CD4-positive, alpha-beta T cell treated with Interleukin-10 for 1 hour (primary cell): Measurements from ENCODE around the gene MGMT.

Experiments used
- DNase-seq: peaks from one replicate; pipeline ENCODE4 v3.0.0-alpha.2; 2020

MGMT gene

DNA sequence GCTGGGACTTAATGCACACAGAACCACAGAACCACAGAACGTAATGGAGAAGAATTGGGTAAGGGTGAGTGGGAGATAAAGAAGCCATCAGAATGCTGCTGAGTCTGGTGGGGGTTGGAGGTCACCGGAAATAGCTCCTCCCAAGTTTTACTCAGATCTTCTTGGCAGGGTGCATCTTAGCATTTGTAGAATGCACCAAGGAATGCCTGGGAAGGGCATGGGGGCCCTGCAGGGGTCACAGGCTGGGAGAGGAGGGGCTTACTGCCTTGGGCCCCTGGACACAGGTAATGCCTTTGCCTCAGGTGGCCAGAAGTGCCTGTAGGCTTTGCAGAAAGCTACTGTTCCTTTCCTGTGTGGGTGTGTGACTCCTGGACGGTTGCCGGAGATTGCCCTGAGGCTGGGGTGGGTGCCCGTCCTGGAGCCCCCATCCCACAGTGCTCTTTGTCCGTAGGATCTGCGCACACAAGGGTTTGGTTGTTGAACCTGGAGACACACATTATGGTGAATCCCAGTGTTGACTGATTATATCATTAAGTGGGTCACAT lies 55.1 kb downstream of the MGMT start:
- DNase-seq = no peak

DNA sequence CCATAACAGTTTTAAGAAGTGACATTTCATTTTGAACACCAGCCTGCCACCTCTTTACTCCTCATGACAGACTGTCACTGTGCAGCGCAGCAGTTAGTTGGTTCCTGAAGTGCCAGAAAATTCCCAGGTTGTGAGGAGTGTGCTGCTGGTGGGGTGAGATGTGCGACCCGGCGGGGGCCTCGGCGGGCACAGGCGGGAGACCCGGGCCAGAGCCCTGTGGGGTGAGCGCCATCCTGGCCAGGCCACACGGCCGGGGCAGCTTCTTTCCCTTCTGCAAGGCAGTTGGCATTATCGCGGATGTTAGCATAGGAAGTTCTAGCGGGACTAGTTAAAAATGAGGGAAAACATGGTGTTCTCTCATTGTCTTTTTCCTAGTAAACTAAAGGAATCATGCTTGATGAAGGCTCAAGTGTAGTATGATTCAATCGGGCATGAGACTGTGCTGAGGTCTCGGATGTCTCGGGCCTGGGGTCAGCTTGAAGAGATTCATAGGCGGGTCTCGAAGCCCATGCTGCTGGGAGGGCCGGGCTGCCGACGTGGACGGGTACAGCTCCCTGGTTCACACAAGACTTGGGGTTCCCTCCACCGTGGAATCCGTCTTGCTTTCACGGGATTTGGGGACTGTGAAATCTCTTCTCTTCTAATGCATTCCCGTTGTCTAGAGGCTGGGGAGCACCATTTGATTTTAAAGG lies 56.1 kb downstream of the MGMT start:
- DNase-seq = no peak

DNA sequence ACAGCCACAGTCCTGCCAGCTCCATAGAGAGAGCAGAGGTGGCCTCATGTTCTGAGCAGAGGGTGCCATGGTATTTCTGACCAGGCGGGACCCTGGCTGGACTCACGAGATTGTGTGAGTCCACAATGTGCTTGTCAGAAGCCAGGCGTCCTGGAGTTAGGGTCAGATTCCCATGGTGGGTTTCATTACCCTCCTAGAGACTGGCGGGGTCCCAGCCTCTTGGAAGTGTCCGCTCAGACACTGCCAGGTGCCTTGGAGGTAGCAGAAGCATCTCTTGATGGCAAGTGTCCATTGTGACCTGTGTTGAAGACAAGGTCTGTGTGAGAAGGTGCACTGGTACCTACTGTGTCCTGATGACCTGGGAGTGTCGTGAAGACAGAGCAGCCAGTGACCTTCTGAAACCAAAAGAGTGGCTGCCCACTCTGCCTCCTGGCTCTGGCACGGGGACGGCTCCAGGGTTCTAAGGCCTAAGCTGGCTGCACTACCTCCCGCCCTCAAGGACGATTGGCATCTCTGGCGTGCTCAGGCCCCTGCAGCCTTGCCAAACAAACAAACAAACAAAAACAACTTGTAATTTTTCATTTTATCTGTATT lies 56.8 kb downstream of the MGMT start:
- DNase-seq = no peak

DNA sequence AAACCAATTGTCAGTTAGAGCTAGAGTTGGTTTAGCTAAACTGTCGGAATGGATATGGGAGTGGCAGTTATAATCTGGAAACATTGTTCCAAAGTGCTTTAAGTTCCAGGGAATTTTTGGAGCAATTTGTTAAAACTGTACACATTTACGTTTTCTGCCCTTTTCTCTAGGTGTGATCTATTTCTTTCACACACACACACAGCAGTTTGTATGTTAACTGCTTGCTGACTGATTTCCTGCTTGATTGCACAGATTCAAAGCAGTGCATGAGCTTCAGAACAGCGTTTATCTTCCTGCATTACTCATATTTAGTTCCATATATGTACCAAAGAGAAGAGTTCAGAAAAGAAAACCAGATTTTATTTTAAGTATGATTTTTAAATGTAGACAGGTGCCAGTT lies 57.9 kb downstream of the MGMT start:
- no peak for DNase-seq

DNA sequence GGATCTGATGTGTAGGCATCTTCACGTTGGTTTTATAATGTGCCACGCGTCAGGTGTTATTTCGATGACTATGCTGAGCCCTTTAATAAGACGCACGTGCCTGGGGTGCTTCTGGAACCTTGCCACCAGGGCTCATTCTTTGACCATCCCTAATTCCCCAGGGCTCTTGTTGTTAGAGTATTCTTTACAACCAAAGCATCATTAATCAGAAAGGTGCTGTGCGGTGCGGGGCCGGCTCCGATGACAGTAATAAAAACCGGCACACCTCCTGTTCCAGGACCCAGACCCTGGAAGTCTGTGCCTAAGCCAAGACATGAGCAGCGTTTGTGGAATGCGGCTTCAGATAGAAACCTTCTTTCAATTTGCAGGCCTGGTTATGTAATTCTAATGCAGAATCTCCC lies 58.4 kb downstream of the MGMT start:
- DNase-seq = no peak

DNA sequence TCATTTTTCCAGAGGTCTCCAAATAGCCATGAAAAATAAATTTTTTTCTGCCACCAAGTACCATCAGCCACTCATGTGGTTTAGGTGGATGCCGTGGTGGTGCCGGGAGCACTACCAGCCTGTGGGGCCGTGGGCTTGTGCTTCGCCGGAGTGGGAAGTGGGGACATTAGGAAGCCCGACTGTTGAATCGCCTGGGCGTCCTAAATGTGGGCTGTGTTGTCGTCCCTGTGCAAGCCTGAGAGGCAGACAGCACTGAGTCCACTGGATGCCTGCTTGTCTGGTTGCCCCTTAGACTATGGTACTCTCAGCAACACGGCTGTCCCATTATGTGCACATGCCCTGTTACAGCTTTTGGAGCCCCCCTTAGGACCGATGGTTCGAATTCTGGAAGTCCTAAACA lies 59.9 kb downstream of the MGMT start:
- no peak for DNase-seq

DNA sequence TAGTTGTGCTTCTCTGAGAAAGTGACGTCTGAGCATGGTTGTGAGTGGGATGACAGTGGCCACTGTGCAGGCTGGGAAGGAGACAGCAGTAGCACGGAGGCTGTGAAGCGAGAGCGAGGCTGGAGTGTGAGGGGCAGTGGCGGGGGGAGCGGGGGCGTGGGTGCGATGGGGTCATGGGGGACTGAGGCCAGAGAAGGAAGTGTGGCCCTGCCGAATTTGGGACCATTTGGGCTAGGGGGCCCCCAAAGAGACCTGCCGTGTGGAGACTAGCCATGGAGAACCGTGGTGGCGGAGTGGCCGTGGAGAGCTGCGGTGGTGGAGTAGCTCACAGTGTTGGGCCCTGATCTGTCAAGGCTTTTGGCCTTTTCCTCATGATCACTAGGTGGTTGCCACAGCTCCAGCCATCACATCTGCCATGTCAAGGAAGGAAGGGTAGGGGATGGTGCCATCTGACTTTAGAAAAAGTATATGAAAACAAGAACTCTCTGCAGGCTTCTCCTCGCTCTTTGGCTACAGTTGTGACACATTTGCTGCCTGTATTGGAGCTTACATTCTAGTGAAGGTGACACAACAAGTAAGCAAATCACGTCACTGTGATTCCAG lies 61.4 kb downstream of the MGMT start:
- DNase-seq = no peak

DNA sequence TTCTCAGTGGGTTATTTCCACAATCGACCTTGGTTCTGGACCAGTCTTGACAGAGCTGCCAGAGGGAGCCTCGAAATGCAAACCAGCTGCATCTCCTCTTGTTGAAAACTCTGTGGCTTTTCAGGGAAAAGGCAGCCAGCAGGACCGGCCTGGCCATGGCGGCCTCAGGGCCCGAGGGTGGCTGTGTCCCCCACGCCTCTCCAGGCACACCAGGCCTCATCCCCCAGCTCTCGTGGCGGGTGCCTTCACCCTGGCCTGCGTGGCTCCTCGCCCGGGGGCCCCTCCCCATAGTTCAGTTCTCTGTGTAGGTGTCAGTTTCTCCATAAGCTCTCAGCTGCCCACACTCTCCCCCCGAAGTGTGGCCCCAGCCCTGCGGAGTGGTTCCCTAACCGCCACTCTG lies 63.5 kb downstream of the MGMT start:
- no peak for DNase-seq

DNA sequence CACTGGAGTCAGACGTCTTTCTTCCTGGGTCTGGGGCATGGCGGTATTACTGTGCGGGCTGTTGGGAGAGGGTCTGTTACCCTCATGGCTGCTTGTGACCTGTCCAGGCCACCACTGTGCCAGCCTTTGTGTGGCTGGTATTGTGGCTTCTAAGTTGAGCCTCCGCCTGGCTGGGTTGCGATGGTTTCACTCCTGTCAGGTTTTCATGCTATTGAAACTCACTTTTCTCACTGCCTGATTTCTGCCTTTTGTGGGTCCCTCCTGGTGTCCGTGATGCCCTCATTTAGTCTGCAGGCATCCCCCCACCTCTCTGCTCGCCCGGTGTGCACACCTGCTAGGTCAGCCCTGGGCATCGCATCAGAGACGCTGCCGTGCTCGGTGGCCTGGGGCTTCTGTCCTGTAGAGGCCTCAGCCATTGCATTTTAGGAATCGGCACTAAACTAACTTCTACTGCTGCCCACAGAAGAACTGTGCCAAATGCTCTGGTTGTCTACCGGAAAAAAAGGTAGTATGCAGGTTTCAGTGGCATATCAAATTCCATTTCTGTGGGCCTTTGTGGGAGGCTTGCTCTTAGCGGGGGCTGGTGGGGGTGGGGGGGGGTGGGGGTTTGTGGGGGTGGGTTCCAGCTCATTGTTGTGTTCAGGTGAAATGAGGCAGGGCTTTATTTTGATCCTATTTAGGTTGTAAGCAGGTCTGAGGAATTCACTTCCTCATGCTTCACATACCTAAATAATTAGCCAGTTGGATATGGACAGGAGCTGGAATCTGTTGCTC lies 64.3 kb downstream of the MGMT start:
- no peak for DNase-seq

DNA sequence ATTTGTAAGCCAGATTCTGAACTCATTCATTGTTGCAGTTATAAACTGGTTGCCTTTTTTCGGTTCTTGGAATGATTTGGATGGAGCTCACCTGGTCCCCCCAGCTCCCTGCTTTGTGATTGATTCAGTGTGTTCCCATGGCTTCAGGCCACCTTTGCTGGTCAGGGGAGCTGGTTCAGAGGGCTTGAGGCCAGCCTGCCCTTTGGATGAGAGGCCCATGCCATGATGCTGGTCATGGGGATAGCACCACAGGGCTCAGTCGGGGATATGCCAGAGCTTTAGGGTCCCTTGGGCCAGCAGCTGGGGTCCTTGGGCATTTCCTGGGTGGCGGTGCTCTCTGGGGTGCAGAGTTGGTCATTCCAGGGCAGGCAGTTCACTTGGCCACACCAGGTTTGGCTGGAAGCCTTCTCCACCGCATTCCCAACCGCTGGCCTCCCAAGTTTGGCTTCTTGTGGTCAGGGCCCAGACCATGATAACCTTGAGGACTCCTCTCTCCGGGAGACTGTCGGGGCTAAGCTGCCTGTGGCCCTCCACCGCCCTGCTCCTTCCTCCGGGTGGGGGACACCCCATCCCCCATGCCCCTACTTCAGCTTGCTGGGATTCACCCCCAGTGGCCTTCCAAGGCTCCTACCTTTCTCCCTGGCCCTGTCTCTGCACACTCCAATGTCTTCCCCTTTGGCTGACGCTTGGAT lies 65.1 kb downstream of the MGMT start:
- DNase-seq = no peak

DNA sequence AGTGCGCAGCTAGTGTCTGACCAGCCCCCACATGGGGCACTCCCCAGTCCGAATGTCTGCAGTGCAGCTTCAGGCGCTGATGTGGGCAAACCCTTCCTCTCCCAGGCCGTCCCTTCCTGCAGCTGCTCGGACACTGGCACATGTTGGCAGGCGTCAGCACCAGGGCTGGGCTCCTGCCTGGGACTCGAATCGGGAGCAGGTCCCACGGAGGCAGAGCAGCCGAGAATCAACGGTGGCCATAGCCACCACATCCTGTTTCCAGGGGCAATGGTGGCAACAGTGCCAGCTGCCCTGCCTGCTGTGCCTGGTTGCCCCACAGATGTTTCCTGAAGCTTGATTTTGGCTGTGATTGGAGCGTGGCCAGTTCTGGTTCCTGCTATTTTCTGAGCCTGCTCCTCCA lies 65.8 kb downstream of the MGMT start:
- no peak for DNase-seq

DNA sequence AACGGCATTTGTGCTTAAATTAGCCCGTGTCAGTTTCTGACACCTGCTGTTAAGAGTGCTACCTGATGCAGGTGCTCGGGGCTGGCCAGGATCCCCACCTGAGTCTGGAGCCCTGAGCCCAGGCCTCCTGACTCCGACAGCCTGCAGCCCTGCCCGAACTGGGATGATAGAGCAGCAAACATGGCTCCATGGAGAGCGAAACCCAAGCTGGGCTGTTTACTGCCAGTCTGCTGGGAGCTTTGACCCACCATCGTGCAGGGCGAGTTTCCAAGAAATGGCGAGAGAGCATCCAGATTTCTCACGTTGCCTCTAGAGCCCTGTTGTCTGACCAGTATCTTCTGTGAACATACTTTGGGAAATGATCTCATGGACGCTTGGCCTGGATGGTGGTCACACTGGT lies 66.2 kb downstream of the MGMT start:
- DNase-seq = no peak

DNA sequence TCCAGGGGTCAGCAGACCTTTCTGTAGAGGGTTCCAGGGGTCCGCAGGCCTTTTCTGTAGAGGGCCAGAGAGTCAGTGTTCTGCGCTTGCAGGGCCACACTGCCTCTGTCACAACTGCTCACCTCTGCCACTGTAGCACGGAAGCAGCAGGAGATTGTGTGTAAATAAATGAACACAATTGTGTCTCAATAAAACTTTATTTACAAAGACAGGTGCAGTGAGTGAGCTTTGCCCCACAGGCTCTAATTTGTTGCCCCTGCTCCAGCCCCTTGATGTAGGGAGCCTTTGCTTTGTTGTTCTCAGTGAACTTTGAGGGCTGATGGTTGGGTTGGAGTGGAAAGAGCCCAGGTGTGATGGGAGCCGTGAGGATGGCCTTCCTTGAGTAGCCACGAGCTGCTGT lies 67.8 kb downstream of the MGMT start:
- no peak for DNase-seq

DNA sequence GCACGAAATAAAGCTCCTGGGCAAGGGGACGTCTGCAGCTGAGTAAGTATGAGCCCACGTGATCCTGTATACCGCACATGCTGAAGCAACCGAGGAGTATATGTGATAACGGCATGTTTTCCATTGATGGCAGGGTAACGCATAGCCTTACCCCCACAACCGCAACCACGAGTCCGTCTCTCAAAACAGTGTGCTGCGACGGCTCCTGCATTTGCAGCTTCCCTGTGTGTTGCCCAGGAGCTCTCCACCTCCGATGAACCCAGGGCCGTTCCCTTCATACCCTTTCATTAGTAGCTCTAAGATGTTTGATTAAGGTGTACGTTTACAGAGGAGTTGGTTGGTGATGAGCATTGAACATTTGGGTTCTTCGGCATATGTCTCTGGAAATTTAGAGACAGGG lies 69.3 kb downstream of the MGMT start:
- no peak for DNase-seq

DNA sequence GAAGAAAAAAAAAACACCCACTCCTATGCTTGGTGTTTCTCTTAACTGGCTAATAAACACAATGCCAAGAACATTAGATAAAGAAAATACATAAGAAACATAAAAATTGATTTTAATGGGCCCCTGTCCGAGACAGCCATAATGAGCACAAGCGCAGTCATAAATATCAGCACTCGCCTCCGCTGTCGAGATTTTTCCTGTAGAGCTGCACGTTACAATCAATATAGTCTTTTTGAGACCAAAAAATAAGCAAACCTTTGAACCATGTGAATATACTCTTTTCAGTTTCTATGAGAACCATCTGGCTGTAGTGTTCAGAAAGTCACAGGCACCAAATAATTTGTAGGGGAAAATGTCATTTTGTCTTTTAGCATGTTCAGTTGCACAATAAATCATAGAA lies 70.1 kb downstream of the MGMT start:
- DNase-seq = no peak

DNA sequence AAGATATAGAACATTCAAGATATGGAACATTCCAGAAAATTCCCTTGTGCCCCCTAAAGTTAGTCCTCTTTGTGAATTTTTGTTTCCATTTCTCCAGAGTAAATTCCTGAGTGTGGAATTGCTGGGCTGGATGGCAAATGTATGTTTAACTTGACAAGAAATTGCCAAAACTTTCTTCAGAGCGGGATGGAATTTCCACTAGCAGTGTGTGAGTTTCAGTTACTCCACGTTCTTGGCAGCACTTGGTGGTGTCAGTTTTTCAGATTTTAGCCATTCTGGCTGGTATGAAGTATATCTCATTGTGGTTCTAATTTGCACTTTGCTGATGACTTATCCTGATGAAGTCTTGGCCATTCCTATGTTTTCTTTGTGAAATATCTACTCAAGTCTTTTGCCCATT lies 71.2 kb downstream of the MGMT start:
- DNase-seq = no peak

DNA sequence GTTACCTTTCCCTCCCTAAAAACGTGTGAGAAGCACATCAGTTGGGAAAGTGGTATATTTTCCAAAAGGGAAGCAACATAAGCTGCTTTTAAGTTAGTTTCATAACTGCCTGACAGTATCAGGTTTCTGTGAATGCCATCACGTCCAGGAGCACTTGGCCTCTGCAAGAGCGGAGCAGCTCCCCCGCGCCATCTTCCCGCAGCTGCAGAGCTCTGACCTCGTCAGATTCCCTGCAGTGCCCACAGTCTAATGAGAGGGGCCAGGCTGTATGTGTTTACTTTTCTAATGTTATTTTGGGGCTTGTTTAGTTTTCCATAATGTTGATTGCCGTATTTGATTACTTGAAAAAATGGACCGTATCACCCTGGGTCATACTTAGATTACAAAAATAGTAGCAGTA lies 74.2 kb downstream of the MGMT start:
- no peak for DNase-seq

DNA sequence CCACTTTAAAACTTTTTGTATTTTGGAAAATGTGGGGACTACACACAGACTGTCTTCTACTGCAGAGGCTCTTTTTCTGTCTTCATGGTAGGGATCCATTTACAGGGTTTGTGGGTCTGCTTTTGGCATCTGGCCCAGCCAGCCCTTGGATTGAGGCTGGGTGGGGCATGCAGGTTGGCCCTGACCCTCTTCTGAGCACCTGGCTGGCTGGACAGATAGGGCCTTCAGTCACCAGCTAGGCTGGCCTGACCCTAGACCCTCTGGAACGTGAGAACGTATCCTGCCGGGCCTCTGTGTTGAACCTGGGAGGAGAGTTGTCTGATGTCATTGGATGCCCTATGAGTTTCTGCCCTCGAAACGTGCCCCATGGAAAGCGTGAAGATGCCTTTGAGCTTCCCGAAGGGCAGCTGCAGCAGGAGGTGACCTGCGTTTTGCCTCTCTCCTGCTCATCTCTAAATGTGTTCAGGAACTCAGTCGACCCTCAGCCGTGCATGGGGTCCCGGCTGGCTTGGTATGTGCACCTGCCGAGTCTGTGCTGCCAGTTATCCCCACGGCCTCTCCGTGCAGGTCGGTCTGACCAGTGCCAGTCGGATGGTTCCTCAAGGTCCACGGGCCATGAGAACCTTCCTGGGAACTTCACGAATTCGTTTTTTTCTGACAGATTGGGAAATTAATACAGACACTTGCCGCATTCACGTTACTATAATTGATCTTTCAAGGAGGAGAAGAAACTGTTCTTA lies 74.9 kb downstream of the MGMT start:
- no peak for DNase-seq

DNA sequence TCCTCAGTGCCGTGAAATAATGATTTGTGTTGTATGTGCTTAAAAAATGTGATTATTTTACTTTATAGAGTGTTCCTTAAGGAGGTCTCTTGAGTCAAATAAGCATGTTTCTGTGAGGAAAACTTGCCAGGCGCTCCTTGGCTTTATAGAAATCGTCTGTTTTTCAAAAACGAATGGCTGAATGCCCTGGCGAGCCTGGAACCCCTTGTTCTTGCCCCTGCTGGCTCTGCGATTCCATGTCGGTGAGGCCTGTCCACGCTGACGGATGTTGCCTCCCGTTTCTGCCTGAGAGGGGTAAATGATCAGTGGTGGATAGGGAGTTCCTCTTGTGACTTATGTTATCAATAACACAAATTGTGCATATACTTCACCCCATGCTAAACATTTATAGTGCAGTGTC lies 75.5 kb downstream of the MGMT start:
- no peak for DNase-seq

DNA sequence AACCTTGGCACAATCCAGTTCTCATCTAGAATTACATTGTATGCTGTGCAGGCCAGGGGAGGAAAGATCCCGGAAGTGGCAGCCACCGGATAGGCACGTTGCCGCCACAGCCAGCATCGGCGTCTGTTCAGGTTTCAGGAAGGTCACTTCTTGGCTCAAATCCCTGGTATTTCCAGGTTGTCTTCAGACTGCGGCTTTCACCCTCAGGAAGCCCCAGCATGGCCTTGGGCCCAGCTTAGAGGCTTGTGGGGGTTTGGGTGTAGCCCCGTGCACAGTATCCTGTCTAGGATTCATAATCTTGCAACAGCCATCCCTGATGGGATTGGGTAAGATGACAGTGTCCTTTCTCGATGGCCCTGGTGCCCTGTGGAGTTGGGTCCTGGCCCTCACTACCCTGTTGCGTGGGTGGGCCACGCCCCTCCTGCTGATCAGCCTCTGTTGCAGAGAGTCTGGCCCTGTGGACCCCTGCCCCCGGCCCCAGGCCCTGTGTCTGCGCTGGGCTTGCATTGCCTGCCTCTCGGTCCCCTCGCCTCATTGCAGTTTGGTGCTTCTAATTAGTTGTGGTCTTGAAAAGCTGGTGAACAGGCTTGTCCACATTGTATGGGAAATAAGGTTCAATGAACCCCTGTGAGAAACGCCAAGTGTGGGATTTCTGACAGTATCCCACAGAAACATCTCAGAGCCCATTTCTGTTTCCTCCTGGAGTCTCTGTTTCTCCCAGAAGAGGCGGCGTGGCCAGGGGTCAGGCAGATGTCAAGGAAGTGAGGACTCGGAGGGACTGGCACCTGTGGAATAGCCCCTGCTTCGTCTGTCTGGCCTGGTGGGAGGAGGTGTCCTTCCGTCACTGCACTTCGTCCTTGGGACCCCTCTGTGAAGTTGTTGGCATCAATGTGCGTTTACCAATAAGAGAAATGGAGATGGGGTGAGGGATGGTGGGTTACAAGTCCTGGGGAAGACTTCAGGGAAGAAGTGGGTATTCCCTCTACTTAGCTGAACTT lies 77.5 kb downstream of the MGMT start:
- no peak for DNase-seq

DNA sequence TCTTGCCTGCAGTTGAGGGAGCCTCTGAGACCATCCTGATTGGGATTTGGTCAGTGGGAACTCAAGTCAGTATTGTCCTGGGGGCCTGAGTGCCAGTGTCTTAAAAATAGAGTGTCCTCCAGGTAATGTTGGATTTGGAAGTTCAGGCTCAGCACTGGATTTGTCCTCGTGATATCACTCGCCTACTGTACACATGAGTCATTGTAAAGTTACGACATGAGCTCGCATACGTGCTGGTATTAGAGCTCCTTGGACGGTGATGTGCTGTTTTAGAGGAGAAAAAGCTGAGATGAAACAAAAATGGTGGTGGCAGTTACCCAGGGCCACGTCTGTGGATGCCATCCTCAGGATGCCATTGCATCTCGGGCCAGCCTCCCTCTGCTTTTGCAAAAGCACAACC lies 78.2 kb downstream of the MGMT start:
- no peak for DNase-seq
